Fibroblast of lung (primary cell): Measurements from ENCODE around the gene MED15. TPM values are rescaled to one million over a fixed set of nuclear protein-coding genes. Genes with fewer than 3 reads are reported as not detected.

Experiments
- DNase-seq, 2 donors: peaks; one replicate each; pipeline versions ENCODE4 v3.0.0 to v3.0.0-alpha.2; 2010; ENCODE audit warnings: low read depth in 2 of 2
- H2AFZ ChIP-seq: 2 replicates; pipeline ENCODE4 v1.5.1; 2012; ENCODE audit warnings: low read length, control low read depth, inconsistent platforms
- H3K27ac ChIP-seq: 2 replicates; pipeline ENCODE4 v1.5.1; 2011; ENCODE audit warnings: low read length, control low read depth; ENCODE audit not compliant: insufficient read depth
- H3K27me3 ChIP-seq: 2 replicates; pipeline ENCODE4 v1.5.1; 2011; ENCODE audit warnings: mild to moderate bottlenecking, low read length; ENCODE audit not compliant: control insufficient read depth, insufficient read depth
- H3K36me3 ChIP-seq: 2 replicates; pipeline ENCODE4 v1.5.1; 2011; ENCODE audit warnings: low read length; ENCODE audit not compliant: control insufficient read depth, insufficient read depth
- H3K4me1 ChIP-seq: 2 replicates; pipeline ENCODE4 v1.5.1; 2011; ENCODE audit warnings: low read length; ENCODE audit not compliant: control insufficient read depth, insufficient read depth; ENCODE audit errors: extremely low read depth
- H3K4me2 ChIP-seq: 2 replicates; pipeline ENCODE4 v1.5.1; 2011; ENCODE audit warnings: low read length, control low read depth; ENCODE audit not compliant: insufficient read depth; ENCODE audit errors: extremely low read depth
- H3K4me3 ChIP-seq, 4 experiments: fragments of 200-600 bp in 1 of 4; sonication (generic) in 1 of 4; replicated peaks in 1 of 4; 2 replicates each; pipeline ENCODE4 v1.5.1; 2011 to 2016; ENCODE audit warnings: low read length in 4 of 4, low read depth in 3 of 4, mild to moderate bottlenecking in 3 of 4, control low read depth in 2 of 4, inconsistent platforms in 1 of 4, mixed read lengths in 1 of 4; ENCODE audit not compliant: insufficient read depth in 1 of 4; ENCODE audit errors: control extremely low read depth in 1 of 4
- H3K79me2 ChIP-seq: 2 replicates; pipeline ENCODE4 v1.5.1; 2012; ENCODE audit warnings: mild to moderate bottlenecking, low read length, inconsistent platforms; ENCODE audit not compliant: control insufficient read depth, insufficient read depth
- H3K9ac ChIP-seq: 2 replicates; pipeline ENCODE4 v1.5.1; 2011; ENCODE audit warnings: mild to moderate bottlenecking, low read length, control low read depth; ENCODE audit not compliant: insufficient read depth
- H3K9me3 ChIP-seq: 2 replicates; pipeline ENCODE4 v1.5.1; 2012; ENCODE audit warnings: low read depth, low read length; ENCODE audit not compliant: control insufficient read depth, insufficient read depth
- H4K20me1 ChIP-seq: 2 replicates; pipeline ENCODE4 v1.5.1; 2011; ENCODE audit warnings: low read length; ENCODE audit not compliant: control insufficient read depth, insufficient read depth; ENCODE audit errors: extremely low read depth
- EZH2 ChIP-seq: IDR thresholded peaks from 2 replicates; pipeline ENCODE4 v1.5.1; 2012; ENCODE audit warnings: low read length, control low read depth, mild to moderate bottlenecking; ENCODE audit errors: missing control alignments
- polyA plus RNA-seq, 2 donors: library from polyadenylated mRNA; depleted of rRNA in 1 of 2; stranded (reverse) in 1 of 2; unstranded in 1 of 2; fragments of >200 nt; gene quantifications; 2 replicates each; pipeline ENCODE4 v1.2.1, GENCODE V29; 2011 to 2012; ENCODE audit warnings: missing spikeins in 1 of 2
- total RNA-seq: library from RNA; depleted of rRNA; stranded (reverse); fragments of >200 nt; gene quantifications from 2 replicates; pipeline ENCODE4 v1.2.1, GENCODE V29; 2014
- TF ChIP-seq, protein P1 (sequence below), 2 donors: IDR thresholded peaks in 1 of 2; conservative IDR thresholded peaks in 1 of 2; 1 replicate in 1 of 2; 2 replicates in 1 of 2; pipeline ENCODE4 v1.5.1; 2011 to 2012; ENCODE audit warnings: low read length in 2 of 2, control low read depth in 1 of 2, inconsistent platforms in 1 of 2, low read depth in 1 of 2, mild to moderate bottlenecking in 1 of 2

MED15 gene
- total and polyA plus RNA-seq, 2 donors (not counting 1 experiment from before 2014, with no cell fraction given) = 28.6 TPM

DNA sequence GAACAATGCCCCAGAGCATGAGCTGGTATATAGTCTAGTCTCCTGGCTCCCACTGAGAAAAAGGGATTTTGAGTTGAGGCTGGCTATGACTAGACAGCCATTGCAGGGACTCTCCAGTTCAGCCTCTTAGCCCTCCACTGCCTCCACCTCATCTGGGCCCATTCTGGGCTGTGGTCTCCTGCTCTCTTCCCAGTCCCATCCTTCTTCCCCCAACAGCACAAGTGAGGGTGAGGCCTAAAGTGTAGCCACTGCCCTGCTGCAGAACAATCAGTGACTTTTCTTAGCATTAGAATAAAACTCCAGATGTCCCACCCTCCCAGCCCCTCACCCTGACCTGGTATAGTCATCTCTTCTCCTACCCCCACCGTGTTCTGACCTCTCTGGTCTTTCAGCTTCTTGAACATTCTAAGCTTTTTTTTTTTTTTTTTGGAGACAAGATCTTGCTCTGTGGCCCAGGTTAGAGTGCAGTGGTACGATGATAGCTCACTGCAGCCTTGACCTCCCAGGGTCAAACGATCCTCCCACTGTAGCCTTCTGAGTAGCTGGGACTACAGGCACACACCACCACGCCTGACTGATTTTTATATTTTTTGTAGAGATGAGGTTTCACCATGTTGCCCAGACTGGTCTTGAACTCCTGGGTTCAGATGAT is 4.3 kb downstream of the MED15 start:
- peaks cover 9% of the 10 kb centered on the region for H3K36me3 ChIP-seq
- no peak overlapping the region for H3K9ac ChIP-seq
- H3K9me3 ChIP-seq = no peaks in the 10 kb centered on the region
- DNase-seq = no peak
- no peak for TF ChIP-seq EZH2
- TF ChIP-seq, protein P1, sequence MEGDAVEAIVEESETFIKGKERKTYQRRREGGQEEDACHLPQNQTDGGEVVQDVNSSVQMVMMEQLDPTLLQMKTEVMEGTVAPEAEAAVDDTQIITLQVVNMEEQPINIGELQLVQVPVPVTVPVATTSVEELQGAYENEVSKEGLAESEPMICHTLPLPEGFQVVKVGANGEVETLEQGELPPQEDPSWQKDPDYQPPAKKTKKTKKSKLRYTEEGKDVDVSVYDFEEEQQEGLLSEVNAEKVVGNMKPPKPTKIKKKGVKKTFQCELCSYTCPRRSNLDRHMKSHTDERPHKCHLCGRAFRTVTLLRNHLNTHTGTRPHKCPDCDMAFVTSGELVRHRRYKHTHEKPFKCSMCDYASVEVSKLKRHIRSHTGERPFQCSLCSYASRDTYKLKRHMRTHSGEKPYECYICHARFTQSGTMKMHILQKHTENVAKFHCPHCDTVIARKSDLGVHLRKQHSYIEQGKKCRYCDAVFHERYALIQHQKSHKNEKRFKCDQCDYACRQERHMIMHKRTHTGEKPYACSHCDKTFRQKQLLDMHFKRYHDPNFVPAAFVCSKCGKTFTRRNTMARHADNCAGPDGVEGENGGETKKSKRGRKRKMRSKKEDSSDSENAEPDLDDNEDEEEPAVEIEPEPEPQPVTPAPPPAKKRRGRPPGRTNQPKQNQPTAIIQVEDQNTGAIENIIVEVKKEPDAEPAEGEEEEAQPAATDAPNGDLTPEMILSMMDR (conservative IDR thresholded peaks at IDR 0.05 in 1 of 2, IDR thresholded peaks at IDR 0.05 in 1 of 2; ENCODE audit: low read depth in 1 of 2, low read length in 2 of 2) = no peak
- peaks cover 86% of the 10 kb centered on the region for H3K79me2 ChIP-seq
- H3K4me1 ChIP-seq = peaks cover 15% of the 10 kb centered on the region
- H3K27ac ChIP-seq = no peak overlapping the region
- no peak overlapping the region for H2AFZ ChIP-seq
- H3K27me3 ChIP-seq = no peaks in the 10 kb centered on the region
- no peak overlapping the region for H3K4me2 ChIP-seq
- no peak overlapping the region for H3K4me3 ChIP-seq
- H4K20me1 ChIP-seq = peaks cover 3% of the 10 kb centered on the region

DNA sequence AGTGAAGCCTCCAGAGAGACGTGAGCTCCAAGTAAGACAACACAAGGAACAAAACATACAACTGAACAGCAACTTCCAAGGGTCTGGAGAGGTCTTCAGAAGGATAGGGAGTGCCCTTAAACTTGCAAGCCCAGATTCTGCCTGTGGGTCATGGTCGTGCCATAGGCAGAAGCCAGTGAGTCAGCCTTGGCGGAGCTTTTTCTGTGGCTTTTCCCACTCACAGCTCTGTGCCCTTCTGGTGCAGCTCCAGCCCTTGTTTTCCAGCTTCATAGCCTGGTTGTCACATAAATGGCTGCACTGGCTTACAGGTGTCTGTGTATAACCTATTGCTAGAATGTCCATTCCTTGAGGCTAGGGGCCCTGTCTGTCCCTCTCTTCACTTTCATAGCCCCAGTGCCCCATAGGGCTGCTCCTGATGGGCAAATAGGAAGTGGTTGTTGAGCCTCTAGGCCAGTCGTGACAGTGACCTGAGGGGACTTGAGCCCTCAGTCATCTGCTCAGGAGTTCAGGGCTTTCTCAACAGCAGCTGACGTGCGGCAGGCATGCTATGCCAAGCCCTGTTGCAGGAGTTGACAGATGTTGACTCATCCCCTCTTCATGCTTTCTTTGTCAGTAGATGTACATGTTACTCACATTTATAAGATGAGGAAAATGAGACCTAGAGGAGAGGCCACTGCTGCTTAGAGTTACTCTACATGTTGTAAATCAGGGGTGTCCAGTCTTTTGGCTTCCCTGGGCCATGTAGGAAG is 7.4 kb downstream of the MED15 start:
- Histone ChIP-seq H3K4me1 (peaks cover 13% of the 10 kb centered on the region), H3K4me3 (no peak overlapping the region), H2AFZ (no peak overlapping the region), H3K36me3 (peaks cover 11% of the 10 kb centered on the region), H3K79me2 (peaks cover 96% of the 10 kb centered on the region), H3K4me2 (peak overlapping the region; percentile 65), H3K27ac (peak overlapping the region; percentile 93), H3K9me3 (no peaks in the 10 kb centered on the region), H3K27me3 (no peaks in the 10 kb centered on the region), H4K20me1 (peaks cover 3% of the 10 kb centered on the region), H3K9ac (peak overlapping the region; percentile 18)
- no peak for TF ChIP-seq EZH2
- TF ChIP-seq, protein P1 (conservative IDR thresholded peaks at IDR 0.05 in 1 of 2, IDR thresholded peaks at IDR 0.05 in 1 of 2; ENCODE audit: low read depth in 1 of 2, low read length in 2 of 2) = no peak
- peak; percentile 87 to 88 for DNase-seq

- Histone ChIP-seq H3K4me3 (no peak overlapping the region), H3K4me1 (peaks cover 17% of the 10 kb centered on the region), H2AFZ (no peak overlapping the region), H3K79me2 (peaks cover 93% of the 10 kb centered on the region), H3K36me3 (peaks cover 13% of the 10 kb centered on the region), H3K9ac (no peak overlapping the region), H3K27ac (peak overlapping the region; percentile 34), H3K9me3 (no peaks in the 10 kb centered on the region), H3K4me2 (no peak overlapping the region), H4K20me1 (peaks cover 3% of the 10 kb centered on the region), H3K27me3 (no peaks in the 10 kb centered on the region)
- no peak for DNase-seq
- TF ChIP-seq, protein P1 (conservative IDR thresholded peaks at IDR 0.05 in 1 of 2, IDR thresholded peaks at IDR 0.05 in 1 of 2; ENCODE audit: low read depth in 1 of 2, low read length in 2 of 2) = no peak
- no peak for TF ChIP-seq EZH2
Measured at GRCh38 chr22:20516399-20516798, 9.0 kb downstream of the MED15 start.
